Keratinocyte (primary cell): ENCODE results near the gene MMP2.

ENCODE experiments used
- CTCF ChIP-seq, 3 experiments: IDR thresholded peaks in 1 of 3; conservative IDR thresholded peaks in 1 of 3; optimal IDR thresholded peaks in 1 of 3; 2 replicates in 2 of 3; 3 replicates in 1 of 3; pipeline versions ENCODE3 to v1.5.1; 2011; ENCODE audit warnings: low read length in 3 of 3, mild to moderate bottlenecking in 3 of 3, moderate library complexity in 2 of 3, control low read depth in 1 of 3, inconsistent platforms in 1 of 3; ENCODE audit not compliant: insufficient read depth in 2 of 3; ENCODE audit errors: extremely low read depth in 1 of 3
- EZH2 ChIP-seq: IDR thresholded peaks from one replicate; pipeline ENCODE4 v1.6.1; 2012; ENCODE audit warnings: inconsistent platforms, mild to moderate bottlenecking, low read length, moderate library complexity

DNA sequence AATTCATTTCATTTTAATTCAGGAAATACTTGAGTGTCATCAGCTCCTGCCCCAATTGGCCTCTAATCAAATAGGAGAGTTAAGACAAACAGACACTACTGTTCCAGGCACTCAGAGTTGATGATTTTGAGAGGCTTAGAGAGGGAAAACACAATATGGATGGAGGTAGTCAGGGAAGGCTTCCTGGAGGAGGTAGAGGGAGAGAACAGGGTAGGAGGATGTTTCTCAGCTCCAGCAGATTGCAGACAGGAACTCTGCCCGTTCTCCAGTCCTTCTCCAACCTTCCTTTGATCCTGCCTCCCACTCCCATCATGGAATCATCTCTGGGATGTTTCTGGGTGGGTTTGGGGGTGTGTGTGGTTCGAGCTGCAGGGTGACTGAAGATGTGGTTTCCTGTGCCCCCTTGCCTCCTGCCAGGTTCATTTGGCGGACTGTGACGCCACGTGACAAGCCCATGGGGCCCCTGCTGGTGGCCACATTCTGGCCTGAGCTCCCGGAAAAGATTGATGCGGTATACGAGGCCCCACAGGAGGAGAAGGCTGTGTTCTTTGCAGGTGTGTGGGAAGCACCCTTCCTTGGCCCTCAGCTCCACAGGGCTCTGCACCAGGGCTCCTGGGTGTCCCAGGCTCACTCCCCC lies 17.6 kb downstream of the MMP2 start:
- TF ChIP-seq CTCF (optimal IDR thresholded peaks at IDR 0.05 in 1 of 3, IDR thresholded peaks at IDR 0.05 in 1 of 3, conservative IDR thresholded peaks at IDR 0.05 in 1 of 3; ENCODE audit: extremely low read depth in 1 of 3, insufficient read depth in 2 of 3, low read length in 3 of 3), result no peak
- no peak for TF ChIP-seq EZH2
